Endothelial cell of umbilical vein (primary cell): ENCODE data around the gene MEF2C. TPM values are rescaled to one million over a fixed set of nuclear protein-coding genes. Genes with fewer than 3 reads are reported as not detected.

Experiments used
- BruUV-seq: library from RNA; stranded (reverse); fragments of 400-500 nt; replicated peaks from 2 replicates; lab custom pipeline; 2021; lab: Mats Ljungman, UMichigan
- CTCF ChIA-PET: fragments of 300-600, 350-600 bp; sonication (Branson Sonifier 250); formaldehyde crosslinking; loops from one replicate; lab custom pipeline; 2021; ENCODE audit warnings: antibody characterized with exemption, inconsistent platforms; lab: Charles Lee
- POLR2A ChIA-PET: fragments of 300-600, 350-600 bp; sonication (Branson Sonifier 250); formaldehyde crosslinking; loops from one replicate; lab custom pipeline; 2021; ENCODE audit warnings: antibody characterized with exemption, inconsistent platforms; lab: Charles Lee
- DNase-seq: peaks from one replicate; pipeline ENCODE4 v3.0.0-alpha.2; 2011; ENCODE audit warnings: low read depth, low spot score
- FAIRE-seq: peaks from 2 replicates; lab custom pipeline; 2011; peaks lifted over from hg19 to GRCh38; lab: Jason Lieb, UNC
- H2AFZ ChIP-seq: 2 replicates; pipeline ENCODE4 v1.6.0; 2012; ENCODE audit warnings: low read depth, low read length, control low read depth, inconsistent platforms
- H3K27ac ChIP-seq: 2 replicates; pipeline ENCODE4 v1.5.1; 2011; ENCODE audit warnings: low read depth, mild to moderate bottlenecking, control low read depth, low read length, moderate library complexity; ENCODE audit not compliant: insufficient read depth
- H3K27me3 ChIP-seq, 2 experiments: 2 replicates each; pipeline versions ENCODE4 v1.6.0 to v1.6.1; 2011; ENCODE audit warnings: low read length in 2 of 2, mixed read lengths in 1 of 2; ENCODE audit not compliant: control insufficient read depth in 2 of 2, insufficient read depth in 2 of 2
- H3K36me3 ChIP-seq, 2 experiments: 2 replicates in 1 of 2; 3 replicates in 1 of 2; pipeline ENCODE4 v1.5.1; 2011; ENCODE audit warnings: low read length in 2 of 2, mild to moderate bottlenecking in 1 of 2, moderate library complexity in 1 of 2; ENCODE audit not compliant: control insufficient read depth in 2 of 2, insufficient read depth in 2 of 2; ENCODE audit errors: extremely low read depth in 1 of 2
- H3K4me1 ChIP-seq: 3 replicates; pipeline ENCODE4 v1.5.1; 2011; ENCODE audit warnings: mild to moderate bottlenecking, low read length; ENCODE audit not compliant: control insufficient read depth, insufficient read depth; ENCODE audit errors: extremely low read depth
- H3K4me2 ChIP-seq: 2 replicates; pipeline ENCODE4 v1.6.1; 2011; ENCODE audit warnings: low read length, control low read depth, mixed read lengths; ENCODE audit not compliant: insufficient read depth
- H3K4me3 ChIP-seq, 3 experiments: fragments of 200-600 bp in 1 of 3; sonication (generic), shearing (Covaris generic) in 1 of 3; replicated peaks in 1 of 3; 2 replicates each; pipeline ENCODE4 v1.5.1; 2011 to 2016; ENCODE audit warnings: control low read depth in 3 of 3, low read length in 3 of 3, mild to moderate bottlenecking in 2 of 3, inconsistent platforms in 1 of 3, low read depth in 1 of 3, moderate library complexity in 1 of 3; ENCODE audit not compliant: insufficient read depth in 1 of 3
- H3K79me2 ChIP-seq: 2 replicates; pipeline ENCODE4 v1.6.0; 2012; ENCODE audit warnings: low read length, inconsistent platforms; ENCODE audit not compliant: control insufficient read depth, insufficient read depth
- H3K9ac ChIP-seq: replicated peaks from 2 replicates; pipeline ENCODE3; 2011; ENCODE audit warnings: low read length, control low read depth; ENCODE audit not compliant: insufficient read depth; ENCODE audit errors: extremely low read depth
- H3K9me1 ChIP-seq: replicated peaks from 3 replicates; pipeline ENCODE4 v1.6.0; 2011; ENCODE audit warnings: mild to moderate bottlenecking, low read length; ENCODE audit not compliant: control insufficient read depth, insufficient read depth; ENCODE audit errors: extremely low read depth
- H3K9me3 ChIP-seq: replicated peaks from 2 replicates; pipeline ENCODE4 v1.5.1; 2012; ENCODE audit warnings: low read length, inconsistent platforms; ENCODE audit not compliant: control insufficient read depth, insufficient read depth
- H4K20me1 ChIP-seq: replicated peaks from 2 replicates; pipeline ENCODE3; 2011; ENCODE audit warnings: mild to moderate bottlenecking, low read length; ENCODE audit not compliant: control insufficient read depth, insufficient read depth; ENCODE audit errors: extremely low read depth
- EZH2 ChIP-seq: IDR thresholded peaks from 2 replicates; pipeline ENCODE4 v1.6.1; 2012; ENCODE audit warnings: borderline replicate concordance, low read depth, mild to moderate bottlenecking, moderate library complexity, low read length, inconsistent platforms; ENCODE audit not compliant: severe bottlenecking
- FOS ChIP-seq: IDR thresholded peaks from 2 replicates; pipeline ENCODE4 v1.6.1; 2011; ENCODE audit warnings: mild to moderate bottlenecking, low read length, moderate library complexity, borderline replicate concordance; ENCODE audit not compliant: insufficient read depth
- GATA2 ChIP-seq: IDR thresholded peaks from 2 replicates; pipeline ENCODE4 v1.7.0; 2011; ENCODE audit warnings: low read depth, mild to moderate bottlenecking, moderate library complexity, mixed read lengths, low read length; ENCODE audit not compliant: insufficient read length, insufficient read depth
- JUN ChIP-seq: IDR thresholded peaks from 2 replicates; pipeline ENCODE4 v1.6.1; 2011; ENCODE audit warnings: borderline replicate concordance, low read depth; ENCODE audit not compliant: insufficient read length, insufficient read depth
- MYC ChIP-seq: IDR thresholded peaks from one replicate; pipeline ENCODE4 v1.6.1; 2011; ENCODE audit warnings: mild to moderate bottlenecking, low read depth, low read length
- POLR2A ChIP-seq: IDR thresholded peaks from 2 replicates; pipeline ENCODE4 v1.6.1; 2012; ENCODE audit warnings: low read depth, mild to moderate bottlenecking, control low read depth, low read length
- POLR2AphosphoS5 ChIP-seq: IDR thresholded peaks from 2 replicates; pipeline ENCODE4 v1.6.1; 2012; ENCODE audit warnings: low read depth, mild to moderate bottlenecking, control low read depth, low read length, moderate library complexity; ENCODE audit not compliant: insufficient read depth
- dilution Hi-C: fragments of 300-500 bp; cut with MboI; formaldehyde crosslinking; loops from one replicate; pipeline ENCODE4 v1.15.0; 2019; ENCODE audit warnings: low sequenced_read_pairs; ENCODE audit not compliant: extremely low pct_ligation_motif_present
- intact Hi-C: fragments of 100-400 bp; cut with micrococcal nuclease; formaldehyde crosslinking; loops from one replicate; pipeline ENCODE4 v1.10.0; 2022
- polyA plus RNA-seq, 4 experiments: library from polyadenylated mRNA; depleted of rRNA in 3 of 4; stranded (reverse) in 3 of 4; unstranded in 1 of 4; fragments of >200 nt; gene quantifications; 2 replicates each; pipeline versions ENCODE4 v1.2.1 to v1.2.3, GENCODE V29; 2011 to 2012; ENCODE audit warnings: missing spikeins in 1 of 4
- total RNA-seq: library from RNA; stranded (reverse); gene quantifications from 2 replicates; pipeline ENCODE4 v1.2.3, GENCODE V29; 2021
- TF ChIP-seq, protein P1 (sequence below), 2 donors: IDR thresholded peaks; 1 replicate in 1 of 2; 2 replicates in 1 of 2; pipeline ENCODE4 v1.5.1; 2011; ENCODE audit warnings: low read length in 2 of 2, mild to moderate bottlenecking in 2 of 2, moderate library complexity in 2 of 2, control low read depth in 1 of 2, inconsistent platforms in 1 of 2, low read depth in 1 of 2; ENCODE audit not compliant: insufficient read depth in 1 of 2; ENCODE audit errors: extremely low read depth in 1 of 2
- TF ChIP-seq, protein P2 (sequence below): IDR thresholded peaks from 2 replicates; pipeline ENCODE4 v1.6.1; 2011; ENCODE audit not compliant: insufficient read depth, insufficient read length

Gene MEF2C
- total and polyA plus RNA-seq, 2 donors (not counting 3 experiments of a cell fraction or from before 2014, with no cell fraction given), result 21.2 to 67.7 TPM

DNA sequence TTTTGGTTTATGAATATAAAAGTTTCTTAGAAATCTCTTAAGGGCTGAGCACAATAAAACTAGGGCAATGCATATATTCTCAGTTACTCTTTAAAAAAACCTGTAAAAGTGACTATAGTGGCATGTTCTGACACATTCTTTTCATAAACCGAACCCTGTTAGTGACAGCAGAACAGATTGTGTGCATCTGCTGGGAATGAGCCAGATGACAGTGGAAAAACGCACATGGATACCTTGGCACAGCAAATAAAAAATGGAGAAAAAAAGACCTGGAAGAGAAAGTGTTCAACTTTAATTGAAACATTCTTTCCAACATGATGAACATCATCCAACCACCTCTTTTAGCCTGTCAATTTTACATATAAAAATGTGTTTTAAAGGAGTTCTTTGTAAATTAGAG is 12.7 kb downstream of the MEF2C start:
- POLR2A ChIA-PET, result no interaction called here
- Histone ChIP-seq H3K4me2 (no peak overlapping the region), H3K27ac (no peak overlapping the region), H3K36me3 (peaks cover 2 to 3% of the 10 kb centered on the region in 2 experiments), H3K4me1 (peaks cover 6% of the 10 kb centered on the region), H4K20me1 (no peaks in the 10 kb centered on the region), H3K9ac (no peak overlapping the region), H2AFZ (no peak overlapping the region), H3K9me3 (no peaks in the 10 kb centered on the region), H3K9me1 (no peaks in the 10 kb centered on the region), H3K4me3 (no peak overlapping the region), H3K27me3 (no peaks in the 10 kb centered on the region), H3K79me2 (peaks cover 22% of the 10 kb centered on the region)
- no TSS peak for BruUV-seq
- dilution Hi-C loops (no loop called here), intact Hi-C loops (no loop called here)
- no peak for TF ChIP-seq EZH2
- TF ChIP-seq, protein P1, sequence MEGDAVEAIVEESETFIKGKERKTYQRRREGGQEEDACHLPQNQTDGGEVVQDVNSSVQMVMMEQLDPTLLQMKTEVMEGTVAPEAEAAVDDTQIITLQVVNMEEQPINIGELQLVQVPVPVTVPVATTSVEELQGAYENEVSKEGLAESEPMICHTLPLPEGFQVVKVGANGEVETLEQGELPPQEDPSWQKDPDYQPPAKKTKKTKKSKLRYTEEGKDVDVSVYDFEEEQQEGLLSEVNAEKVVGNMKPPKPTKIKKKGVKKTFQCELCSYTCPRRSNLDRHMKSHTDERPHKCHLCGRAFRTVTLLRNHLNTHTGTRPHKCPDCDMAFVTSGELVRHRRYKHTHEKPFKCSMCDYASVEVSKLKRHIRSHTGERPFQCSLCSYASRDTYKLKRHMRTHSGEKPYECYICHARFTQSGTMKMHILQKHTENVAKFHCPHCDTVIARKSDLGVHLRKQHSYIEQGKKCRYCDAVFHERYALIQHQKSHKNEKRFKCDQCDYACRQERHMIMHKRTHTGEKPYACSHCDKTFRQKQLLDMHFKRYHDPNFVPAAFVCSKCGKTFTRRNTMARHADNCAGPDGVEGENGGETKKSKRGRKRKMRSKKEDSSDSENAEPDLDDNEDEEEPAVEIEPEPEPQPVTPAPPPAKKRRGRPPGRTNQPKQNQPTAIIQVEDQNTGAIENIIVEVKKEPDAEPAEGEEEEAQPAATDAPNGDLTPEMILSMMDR (IDR thresholded peaks at IDR 0.05; ENCODE audit: extremely low read depth in 1 of 2, insufficient read depth in 1 of 2, low read depth in 1 of 2, low read length in 2 of 2), result no peak
- TF ChIP-seq POLR2A, result no peak
- TF ChIP-seq, protein P2, sequence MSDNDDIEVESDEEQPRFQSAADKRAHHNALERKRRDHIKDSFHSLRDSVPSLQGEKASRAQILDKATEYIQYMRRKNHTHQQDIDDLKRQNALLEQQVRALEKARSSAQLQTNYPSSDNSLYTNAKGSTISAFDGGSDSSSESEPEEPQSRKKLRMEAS, result no peak
- TF ChIP-seq MYC, result no peak
- TF ChIP-seq GATA2, result no peak
- no peak for TF ChIP-seq POLR2AphosphoS5
- no peak for TF ChIP-seq JUN
- no peak for TF ChIP-seq FOS
- CTCF ChIA-PET, result interaction anchor here (1.4 to 2.2 kb wide), 2 partner anchors 141 to 143 kb away, joined by 3 to 11 read pairs; no protein-coding TSS in a partner anchor
- DNase-seq (no peak), FAIRE-seq (no peak)
